HEK293T (cell line): ENCODE measurements around the gene YAF2.

Source experiments
- CTCF ChIA-PET: fragments of 350-600 bp; formaldehyde crosslinking; extraction: SDS; loops from one replicate; lab custom pipeline; 2021; ENCODE audit warnings: antibody characterized with exemption, inconsistent platforms; lab: Yijun Ruan, JAX
- POLR2A ChIA-PET: fragments of 350-600 bp; formaldehyde crosslinking; extraction: SDS; loops from one replicate; lab custom pipeline; 2020; ENCODE audit warnings: antibody characterized with exemption, inconsistent platforms; lab: Yijun Ruan, JAX
- DNase-seq: peaks from one replicate; pipeline ENCODE4 v3.0.0; 2012; ENCODE audit warnings: mixed read lengths; ENCODE audit errors: extremely low spot score
- ARNT ChIP-seq: fragments of 450-650 bp; IDR thresholded peaks from 2 replicates; pipeline ENCODE4 v1.6.1; 2017; ENCODE audit warnings: mild to moderate bottlenecking
- BHLHE40 ChIP-seq: fragments of 450-650 bp; IDR thresholded peaks from 2 replicates; pipeline ENCODE4 v1.6.1; 2016; ENCODE audit warnings: mild to moderate bottlenecking, moderate library complexity, borderline replicate concordance
- CTBP1 ChIP-seq: fragments of 450-650 bp; IDR thresholded peaks from 2 replicates; pipeline ENCODE4 v1.6.1; 2016; ENCODE audit warnings: borderline replicate concordance
- ELF4 ChIP-seq: fragments of 450-650 bp; IDR thresholded peaks from 2 replicates; pipeline ENCODE4 v1.6.1; 2017; ENCODE audit warnings: antibody characterized with exemption
- FOXA1 ChIP-seq: fragments of 450-650 bp; IDR thresholded peaks from 2 replicates; pipeline ENCODE4 v1.6.1; 2016; ENCODE audit warnings: mild to moderate bottlenecking
- FOXK2 ChIP-seq: fragments of 450-650 bp; IDR thresholded peaks from 2 replicates; pipeline ENCODE4 v1.6.1; 2016; ENCODE audit warnings: mild to moderate bottlenecking
- FOXM1 ChIP-seq: fragments of 450-650 bp; IDR thresholded peaks from 2 replicates; pipeline ENCODE4 v1.6.1; 2017; ENCODE audit warnings: mild to moderate bottlenecking, borderline replicate concordance
- HDGF ChIP-seq: fragments of 450-650 bp; IDR thresholded peaks from 2 replicates; pipeline ENCODE4 v1.6.1; 2017; ENCODE audit warnings: antibody characterized with exemption, borderline replicate concordance
- L3MBTL2 ChIP-seq: fragments of 450-650 bp; conservative IDR thresholded peaks from 2 replicates; pipeline ENCODE4 v1.6.1; 2016; ENCODE audit warnings: mild to moderate bottlenecking
- LEF1 ChIP-seq: fragments of 450-650 bp; IDR thresholded peaks from 2 replicates; pipeline ENCODE4 v1.6.1; 2017; ENCODE audit warnings: mild to moderate bottlenecking, borderline replicate concordance
- NFRKB ChIP-seq: fragments of 450-650 bp; IDR thresholded peaks from 2 replicates; pipeline ENCODE4 v1.6.1; 2016; ENCODE audit warnings: mild to moderate bottlenecking, moderate library complexity
- SP1 ChIP-seq: fragments of 450-650 bp; IDR thresholded peaks from 2 replicates; pipeline ENCODE4 v1.6.1; 2017
- SUZ12 ChIP-seq: fragments of 450-650 bp; IDR thresholded peaks from 2 replicates; pipeline ENCODE4 v1.6.1; 2016; ENCODE audit warnings: mild to moderate bottlenecking
- TARDBP ChIP-seq: fragments of 450-650 bp; IDR thresholded peaks from 2 replicates; pipeline ENCODE4 v1.6.1; 2016
- ZNF384 ChIP-seq: fragments of 450-650 bp; IDR thresholded peaks from 2 replicates; pipeline ENCODE4 v1.6.1; 2016
- TF ChIP-seq, protein P1 (sequence below): fragments of 450-650 bp; IDR thresholded peaks from 2 replicates; pipeline ENCODE4 v1.6.1; 2016

The YAF2 gene

DNA sequence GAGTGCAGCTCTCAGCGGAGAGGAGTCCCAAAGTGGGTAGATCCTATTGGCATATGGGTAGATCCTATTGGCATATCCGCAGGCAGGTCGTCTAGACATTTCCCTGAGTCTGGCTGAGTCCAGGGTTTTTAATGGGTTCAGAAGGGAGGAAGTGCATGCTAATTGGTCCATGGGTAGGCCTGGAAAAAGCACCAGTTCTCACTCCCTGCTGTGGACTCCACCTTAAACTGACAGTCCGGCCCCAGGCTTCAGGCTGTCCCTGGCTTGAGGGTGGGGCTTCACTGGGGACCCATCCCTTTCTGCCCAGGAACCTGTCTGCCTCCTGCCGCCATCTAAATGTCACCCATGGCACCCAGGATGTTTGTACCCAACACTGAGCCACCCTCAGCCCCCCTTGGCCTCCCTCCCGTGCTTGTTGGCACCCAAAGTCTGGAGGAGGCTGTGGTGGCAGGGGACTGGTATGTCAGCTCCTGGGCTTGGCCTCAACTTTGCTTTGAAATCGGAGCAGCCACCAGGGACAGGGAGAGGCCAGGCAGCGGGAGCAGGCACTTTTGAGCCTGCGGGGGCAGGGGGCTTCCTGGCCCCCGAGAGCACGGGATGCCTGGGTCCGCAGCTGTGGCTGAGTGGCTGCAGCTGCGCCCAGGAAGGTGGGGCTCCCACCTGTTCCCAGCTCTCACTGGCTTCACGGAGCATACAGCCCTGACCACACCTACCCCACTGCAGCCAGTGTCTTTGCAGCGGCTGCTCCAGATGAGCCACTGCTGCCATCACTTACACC lies 29.6 kb upstream of the YAF2 start:
- POLR2A ChIA-PET, result no interaction called here
- TF ChIP-seq ELF4, result no peak
- CTCF ChIA-PET, result no interaction called here

DNA sequence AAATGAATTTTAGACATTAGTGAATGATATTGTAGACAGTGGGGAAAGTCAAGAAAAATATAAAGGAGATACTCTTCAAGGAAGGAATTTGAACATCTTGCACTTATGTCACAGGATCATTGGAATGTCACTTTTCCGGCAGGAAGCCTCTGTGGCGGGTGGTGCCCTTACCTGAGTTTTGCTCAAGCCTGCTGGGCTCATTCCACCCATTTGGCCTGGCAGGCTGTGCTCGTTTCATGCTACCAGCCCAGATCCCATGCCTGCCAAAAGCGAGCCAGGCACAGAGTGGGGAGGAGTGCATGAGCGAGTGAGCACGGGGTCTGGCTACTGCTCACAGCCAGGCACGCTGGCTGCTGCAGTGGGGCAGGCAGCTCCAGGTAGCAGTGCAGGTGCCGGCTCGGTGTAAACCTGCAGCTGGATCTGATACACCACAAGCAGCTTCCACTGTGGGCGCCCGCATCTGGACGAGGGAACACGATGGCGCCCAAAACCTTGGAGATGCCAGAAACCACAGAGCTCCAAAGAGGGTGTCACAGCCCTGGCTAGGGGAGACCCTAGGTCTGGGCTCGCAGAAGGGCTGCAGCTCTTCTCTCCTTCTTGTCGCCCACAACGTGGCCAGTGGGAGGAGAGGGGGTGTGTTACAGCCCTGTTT lies 28.7 kb upstream of the YAF2 start:
- TF ChIP-seq L3MBTL2 (no peak), CTBP1 (no peak), FOXA1 (no peak), BHLHE40 (no peak), LEF1 (no peak), NFRKB (no peak), SUZ12 (no peak), ELF4 (no peak), ZNF384 (no peak), ARNT (no peak), SP1 (no peak), FOXM1 (no peak), FOXK2 (no peak), HDGF (no peak), TARDBP (no peak)
- TF ChIP-seq, protein P1, sequence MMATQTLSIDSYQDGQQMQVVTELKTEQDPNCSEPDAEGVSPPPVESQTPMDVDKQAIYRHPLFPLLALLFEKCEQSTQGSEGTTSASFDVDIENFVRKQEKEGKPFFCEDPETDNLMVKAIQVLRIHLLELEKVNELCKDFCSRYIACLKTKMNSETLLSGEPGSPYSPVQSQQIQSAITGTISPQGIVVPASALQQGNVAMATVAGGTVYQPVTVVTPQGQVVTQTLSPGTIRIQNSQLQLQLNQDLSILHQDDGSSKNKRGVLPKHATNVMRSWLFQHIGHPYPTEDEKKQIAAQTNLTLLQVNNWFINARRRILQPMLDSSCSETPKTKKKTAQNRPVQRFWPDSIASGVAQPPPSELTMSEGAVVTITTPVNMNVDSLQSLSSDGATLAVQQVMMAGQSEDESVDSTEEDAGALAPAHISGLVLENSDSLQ, result no peak
- DNase-seq, result no peak
- ChIA-PET POLR2A (no interaction called here), CTCF (no interaction called here)

More for the DNA sequence above, 29.6 kb upstream of the YAF2 start:
- DNase-seq, result no peak

DNA sequence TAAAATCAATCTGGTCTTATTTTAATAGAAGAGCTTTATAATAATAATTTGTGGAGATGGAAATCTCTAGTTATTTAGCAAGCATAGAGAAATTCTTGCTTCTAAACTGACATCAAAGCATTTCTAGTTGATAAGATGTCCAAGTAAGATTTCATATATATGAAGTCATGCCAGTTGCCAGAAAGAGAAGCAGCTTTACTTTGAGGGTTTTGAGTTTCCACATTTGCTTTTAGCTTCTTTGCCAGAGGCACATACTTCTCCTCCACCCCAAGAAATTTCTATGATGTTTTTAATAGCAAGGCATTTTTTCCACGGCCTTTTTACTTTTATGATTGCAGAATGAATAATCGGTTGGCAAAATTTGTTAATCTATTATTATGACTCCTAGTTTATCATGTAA lies 24.2 kb upstream of the YAF2 start:
- ChIA-PET CTCF (no interaction called here), POLR2A (no interaction called here)
- TF ChIP-seq FOXA1 (no peak), L3MBTL2 (no peak), ELF4 (no peak), ZNF384 (no peak), HDGF (no peak), TARDBP (no peak), SP1 (no peak), NFRKB (no peak)
- TF ChIP-seq, protein P1, result no peak
- DNase-seq, result no peak

DNA sequence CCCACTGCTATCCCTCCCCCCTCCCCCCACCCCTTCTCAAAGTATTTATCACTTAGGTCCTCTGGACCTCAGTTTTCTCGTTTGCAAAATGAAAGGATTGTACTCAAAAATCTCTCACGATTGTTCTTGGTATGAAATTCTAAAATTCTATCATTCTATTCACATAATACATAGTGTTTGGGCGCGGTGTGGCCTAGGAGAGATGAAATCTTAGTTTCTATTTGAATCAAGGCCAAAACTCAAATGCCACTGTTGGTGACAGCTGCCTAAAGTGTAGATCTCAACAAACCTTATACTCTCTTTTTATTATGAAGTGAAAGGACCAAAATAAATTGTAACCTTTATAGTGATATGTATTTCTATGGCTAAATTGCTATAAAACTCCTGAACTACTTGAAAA lies 23.7 kb upstream of the YAF2 start:
- no peak for DNase-seq
- POLR2A ChIA-PET, result no interaction called here
- TF ChIP-seq BHLHE40 (no peak), CTBP1 (no peak), NFRKB (no peak), LEF1 (no peak), L3MBTL2 (no peak), SP1 (no peak), TARDBP (no peak), FOXM1 (no peak)
- CTCF ChIA-PET, result interaction anchor here (0.7 kb wide), 1 partner anchor 73 kb away, joined by 4 read pairs; no protein-coding TSS in a partner anchor

DNA sequence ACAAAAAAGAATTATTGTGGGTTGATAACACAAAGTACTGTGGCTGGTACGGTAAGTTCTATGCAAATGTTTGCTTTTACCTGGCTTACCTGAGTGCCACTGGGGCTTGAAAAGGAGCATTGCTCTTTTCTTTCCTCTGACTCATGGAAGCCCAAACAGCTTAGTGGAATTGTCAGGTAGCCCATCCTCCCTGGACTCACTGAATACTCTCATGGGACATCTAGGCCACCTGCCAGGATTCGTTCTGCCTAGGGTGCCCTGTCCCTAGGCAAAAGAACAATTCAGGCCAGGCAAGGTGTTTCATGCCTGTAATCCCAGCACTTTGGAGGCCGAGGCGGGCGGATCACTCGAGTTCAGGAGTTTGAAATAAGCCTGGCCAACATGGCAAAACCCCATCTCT lies 22.5 kb upstream of the YAF2 start:
- TF ChIP-seq SUZ12 (no peak), FOXA1 (no peak), FOXK2 (no peak), ARNT (no peak), ZNF384 (no peak), NFRKB (no peak), FOXM1 (no peak), HDGF (no peak), CTBP1 (no peak), BHLHE40 (no peak), TARDBP (no peak), SP1 (no peak)
- TF ChIP-seq, protein P1, result no peak
- POLR2A ChIA-PET, result no interaction called here
- DNase-seq, result no peak
- CTCF ChIA-PET, result no interaction called here

DNA sequence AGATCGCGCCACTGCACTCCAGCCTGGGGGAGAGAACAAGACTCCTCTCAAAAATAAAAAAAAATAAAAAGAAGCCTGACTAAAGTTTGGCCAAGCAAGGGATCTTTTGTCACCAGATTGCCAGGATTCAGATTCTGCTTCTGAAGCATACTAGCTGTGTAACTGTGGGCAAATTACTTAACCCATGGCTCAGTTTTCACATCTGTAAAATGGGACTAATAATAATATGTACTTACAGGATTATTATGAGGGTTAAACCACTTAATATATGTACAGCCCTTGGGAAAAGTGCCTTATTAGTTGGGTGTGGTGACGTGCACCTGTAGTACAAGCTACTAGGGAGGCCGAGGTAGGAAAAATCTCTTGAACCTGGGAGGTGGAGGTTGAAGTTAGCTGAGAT lies 21.7 kb upstream of the YAF2 start:
- CTCF ChIA-PET, result no interaction called here
- DNase-seq, result no peak
- POLR2A ChIA-PET, result no interaction called here
- TF ChIP-seq TARDBP (no peak), SP1 (no peak), FOXA1 (no peak), ZNF384 (no peak), LEF1 (no peak), L3MBTL2 (no peak), BHLHE40 (no peak), NFRKB (no peak), CTBP1 (no peak), FOXK2 (no peak), SUZ12 (no peak), HDGF (no peak)
- TF ChIP-seq, protein P1, result no peak
